ENCODE data around the gene C1QC. TPM values are rescaled to one million over a fixed set of nuclear protein-coding genes. Genes with fewer than 3 reads are reported as not detected.

Gene C1QC
- total and polyA plus RNA-seq, 2 experiments from 2014 or later = not detected

Small RNA genes within 50 kb of the gene (microRNA-seq; reads per million reads assigned to microRNA genes)
- gene MIR6127 = not detected

Small RNA genes within 50 kb of the gene (small RNA-seq; reads per million reads assigned to genes)
- not detected for gene MIR6127 (ENCODE audit: low replicate concordance)

Other genes with a start within 250 kb of the C1QC start
- 22.1 and 22.7 TPM in 2 replicates for gene ZBTB40, start 191.8 kb upstream of the C1QC start, total RNA-seq (2014; rRNA removed; shearing (Covaris generic))
- gene ZBTB40, start 191.8 kb upstream of the C1QC start, polyA plus RNA-seq (2016; fragmentation: Nextera tagmentation; extraction: Ambion mirVana) = 3.1 TPM in 2 replicates
- 2.0 and 5.0 TPM in 2 replicates for gene EPHA8, start 80.1 kb upstream of the C1QC start, total RNA-seq (2014; rRNA removed; shearing (Covaris generic))
- gene EPHA8, start 80.1 kb upstream of the C1QC start, polyA plus RNA-seq (2016; fragmentation: Nextera tagmentation; extraction: Ambion mirVana) = 2.0 and 2.3 TPM in 2 replicates
- not detected in 2 replicates for gene C1QA, start 7.0 kb upstream of the C1QC start, total RNA-seq (2014; rRNA removed; shearing (Covaris generic))
- not detected in 2 replicates for gene C1QA, start 7.0 kb upstream of the C1QC start, polyA plus RNA-seq (2016; fragmentation: Nextera tagmentation; extraction: Ambion mirVana)
- not detected in 2 replicates for gene C1QB, start 9.6 kb downstream of the C1QC start, total RNA-seq (2014; rRNA removed; shearing (Covaris generic))
- not detected in 2 replicates for gene C1QB, start 9.6 kb downstream of the C1QC start, polyA plus RNA-seq (2016; fragmentation: Nextera tagmentation; extraction: Ambion mirVana)
- gene EPHB2, start 67.2 kb downstream of the C1QC start, total RNA-seq (2014; rRNA removed; shearing (Covaris generic)) = 19.2 and 20.1 TPM in 2 replicates
- gene EPHB2, start 67.2 kb downstream of the C1QC start, polyA plus RNA-seq (2016; fragmentation: Nextera tagmentation; extraction: Ambion mirVana) = 4.1 and 4.5 TPM in 2 replicates